NCI-H146 treated with DMSO at 0.1 percent for 48 hours (cell line): Measurements from ENCODE around the gene TDRD1.

ENCODE experiments used
- DNase-seq: peaks from one replicate; lab custom pipeline; 2025; ENCODE audit not compliant: unreplicated experiment; lab: John Stamatoyannopoulos, UW

The TDRD1 gene

DNA sequence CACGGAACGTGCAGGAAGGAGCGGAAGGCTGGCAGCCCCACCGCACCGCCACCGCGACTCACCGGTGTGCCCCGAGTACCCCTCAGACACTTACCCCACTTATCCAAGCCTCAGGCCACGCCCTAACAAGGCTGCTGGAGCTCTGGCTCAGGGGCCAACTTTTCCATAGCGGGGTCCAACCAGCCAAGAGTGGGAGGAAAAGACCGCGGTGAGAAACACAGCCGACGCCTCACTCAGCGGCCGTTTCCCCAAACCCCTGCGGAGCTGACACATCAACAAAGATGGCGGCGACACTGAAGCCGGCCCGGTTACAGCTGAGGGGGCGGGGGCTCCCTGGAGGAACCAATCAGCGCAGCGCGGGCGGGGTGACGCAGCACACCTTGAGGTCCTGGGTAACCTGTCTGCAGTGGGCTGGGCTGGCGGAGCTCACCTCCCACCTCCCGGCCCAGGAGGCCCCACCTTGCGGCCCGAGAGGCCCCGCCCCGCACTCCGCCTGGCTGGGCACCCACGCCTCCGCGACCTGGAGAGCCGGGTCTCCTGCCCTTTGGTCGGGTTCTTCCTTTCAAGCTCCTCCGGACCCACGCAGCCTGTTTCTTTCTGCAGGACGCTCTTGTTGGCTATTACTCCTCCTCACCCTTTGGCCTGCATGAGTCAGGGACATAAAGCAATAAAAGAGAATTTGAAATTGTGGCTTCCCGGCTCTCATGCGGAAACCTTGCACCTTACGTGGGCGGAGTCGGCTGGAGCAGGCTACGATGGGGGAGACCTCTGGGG, 5.0 kb upstream of the TDRD1 start, which contains the start of gene CCDC186:
CCDC186 (minus strand) TSS at position 283 of the 774 bp plus-strand sequence. CDS start 10,935 bp downstream, outside the sequence.
- DNase-seq = peak; percentile 93

DNA sequence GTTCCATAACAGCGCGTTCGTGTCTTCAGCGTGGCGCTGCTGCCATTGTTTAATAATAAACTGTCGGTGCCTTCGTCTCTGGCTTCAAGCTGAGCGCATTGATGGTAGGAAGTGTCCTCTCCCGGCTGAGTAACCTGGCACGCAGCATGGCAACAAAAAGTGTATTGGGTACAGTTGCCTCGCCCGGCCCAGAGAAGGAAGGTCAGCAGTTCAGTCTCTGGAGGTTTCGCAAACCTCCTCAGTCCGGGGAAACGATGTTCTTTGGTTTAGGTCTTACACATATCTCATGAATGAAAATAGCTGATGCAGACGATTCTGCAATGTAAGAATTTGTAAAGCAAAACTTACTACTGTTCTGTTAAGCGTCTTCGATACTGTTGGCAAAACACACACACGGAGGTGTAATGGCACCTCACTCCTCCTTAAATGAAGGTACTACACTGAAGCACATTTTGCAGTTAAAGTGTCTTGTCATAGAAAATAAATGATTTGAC, 4.4 kb upstream of the TDRD1 start:
- peak; percentile 54 for DNase-seq

DNA sequence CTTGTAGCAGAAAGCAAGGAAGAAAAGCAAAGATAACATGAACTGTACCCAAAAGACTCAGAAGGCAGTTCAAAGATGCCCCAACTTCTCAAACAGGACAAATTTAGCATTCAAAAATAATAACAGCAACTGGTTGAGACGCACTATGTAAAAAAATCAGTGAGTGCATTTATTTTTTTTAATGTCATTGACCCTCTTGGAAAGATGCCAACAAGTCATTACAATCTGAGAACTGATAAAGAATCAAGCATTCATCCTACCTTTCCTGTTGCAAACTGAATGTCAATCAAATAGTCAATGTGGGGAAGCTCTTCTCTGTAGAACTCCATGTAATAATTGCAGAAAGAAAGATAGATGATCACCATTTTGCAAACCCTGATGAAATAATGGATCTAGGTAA, 3.5 kb upstream of the TDRD1 start:
- DNase-seq = no peak

GRCh38 chr10:114176511-114176910, 2.6 kb upstream of the TDRD1 start:
- no peak for DNase-seq

DNA sequence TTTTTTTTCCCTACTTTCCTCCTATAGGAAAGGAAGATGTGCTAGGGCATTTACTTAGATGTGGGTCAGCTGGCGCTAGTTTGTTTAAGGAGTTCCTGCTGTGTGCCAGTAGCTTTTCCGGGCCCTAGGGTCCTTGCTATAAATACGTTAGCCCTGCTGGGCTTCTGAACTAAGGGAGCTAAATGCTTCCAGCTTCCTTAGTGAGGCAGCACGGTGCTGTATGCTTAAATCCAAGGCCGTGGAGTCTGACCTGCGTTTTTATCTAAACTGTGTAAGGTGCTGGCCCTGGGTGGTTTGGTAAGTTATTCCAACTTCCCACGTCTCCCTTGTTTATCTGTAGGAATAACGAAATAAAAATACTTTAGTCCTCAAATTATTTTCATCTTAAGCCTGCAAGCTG, 594 bp downstream of the TDRD1 start:
- no peak for DNase-seq

GRCh38 chr10:114180937-114181336, 1.8 kb downstream of the TDRD1 start:
- DNase-seq = no peak

DNA sequence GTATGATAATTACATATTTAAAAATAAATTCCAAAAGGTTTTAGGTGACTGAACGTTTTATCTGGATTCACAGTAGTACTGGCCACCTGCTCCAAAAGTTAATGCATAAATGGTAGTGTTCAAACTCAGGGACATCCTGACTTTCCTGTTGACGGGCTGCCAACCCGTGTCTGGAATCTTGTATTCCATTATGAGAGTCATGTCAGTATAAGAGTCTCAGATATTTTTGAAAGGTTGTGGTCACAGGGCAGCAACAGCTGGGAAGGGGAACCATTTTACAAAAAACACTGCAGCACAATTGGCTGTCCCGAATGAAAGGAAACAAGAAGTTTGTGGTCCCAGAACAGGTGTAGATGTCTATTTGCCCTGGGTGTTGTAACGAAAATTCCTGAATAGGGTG, 2.8 kb downstream of the TDRD1 start:
- DNase-seq = no peak

GRCh38 chr10:114183563-114183962, 4.4 kb downstream of the TDRD1 start:
- DNase-seq = no peak

- DNase-seq = no peak
Measured at GRCh38 chr10:114184276-114184675, 5.1 kb downstream of the TDRD1 start.

DNA sequence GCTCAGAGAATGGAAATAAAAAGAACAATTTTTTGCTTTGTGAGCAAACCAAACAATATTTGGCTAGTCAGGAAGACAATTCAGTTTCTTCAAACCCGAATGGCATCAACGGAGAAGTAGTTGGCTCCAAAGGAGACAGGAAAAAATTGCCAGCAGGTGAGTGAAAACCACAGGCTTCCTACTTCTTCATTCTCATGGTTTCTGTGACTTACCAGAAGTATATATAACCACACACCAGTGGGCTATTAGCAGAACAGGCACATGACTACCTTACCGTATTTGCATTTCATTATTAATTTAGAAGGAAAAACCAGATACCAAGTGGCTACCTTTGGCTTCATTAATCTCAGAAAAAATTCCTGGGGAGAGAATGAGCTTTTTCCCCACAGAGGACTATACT, 8.8 kb downstream of the TDRD1 start:
- no peak for DNase-seq

- no peak for DNase-seq
Measured at GRCh38 chr10:114188900-114189299, 9.7 kb downstream of the TDRD1 start.

GRCh38 chr10:114189700-114190099, 10.5 kb downstream of the TDRD1 start:
- DNase-seq = no peak

DNA sequence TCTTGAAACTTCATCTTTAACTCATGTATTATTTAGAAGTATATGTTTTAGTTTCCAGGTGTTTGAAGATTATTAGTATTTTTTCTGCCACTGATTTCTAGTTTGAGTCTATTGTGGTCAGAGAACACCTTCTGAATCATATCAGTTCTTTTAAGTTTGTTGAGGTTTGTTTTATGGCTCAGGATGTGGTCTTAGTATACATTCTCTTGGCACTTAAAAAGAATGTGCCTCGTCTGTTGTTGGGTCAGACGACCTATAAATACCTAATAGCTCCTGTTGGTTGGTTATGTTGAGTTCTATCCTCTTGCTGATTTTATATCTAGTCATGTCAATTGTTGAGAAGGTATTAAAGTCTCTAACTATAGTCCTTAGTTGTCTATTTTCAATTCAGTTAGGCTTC, 15.9 kb downstream of the TDRD1 start:
- no peak for DNase-seq

DNA sequence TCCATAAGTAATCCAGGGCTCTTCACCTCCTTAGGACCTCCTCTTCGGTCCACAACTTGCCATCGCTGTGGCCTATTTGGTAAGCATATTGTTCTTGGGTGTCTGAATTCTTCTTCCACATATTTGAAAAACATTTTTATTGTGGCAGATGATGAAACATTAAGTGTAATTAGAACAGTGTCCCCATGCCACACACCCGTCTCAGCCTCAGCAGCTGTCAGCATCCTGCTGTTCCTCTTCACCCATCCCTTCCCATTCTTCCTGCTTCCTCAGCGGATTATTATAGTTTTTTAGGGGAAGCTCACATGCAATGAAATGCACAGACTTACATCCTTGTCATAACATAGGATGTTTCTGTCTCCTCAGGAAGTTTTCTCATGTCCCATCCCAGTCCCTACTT, 20.1 kb downstream of the TDRD1 start:
- DNase-seq = no peak

GRCh38 chr10:114202812-114203211, 23.7 kb downstream of the TDRD1 start:
- DNase-seq = no peak

GRCh38 chr10:114206902-114207301, 27.7 kb downstream of the TDRD1 start:
- DNase-seq = no peak

DNA sequence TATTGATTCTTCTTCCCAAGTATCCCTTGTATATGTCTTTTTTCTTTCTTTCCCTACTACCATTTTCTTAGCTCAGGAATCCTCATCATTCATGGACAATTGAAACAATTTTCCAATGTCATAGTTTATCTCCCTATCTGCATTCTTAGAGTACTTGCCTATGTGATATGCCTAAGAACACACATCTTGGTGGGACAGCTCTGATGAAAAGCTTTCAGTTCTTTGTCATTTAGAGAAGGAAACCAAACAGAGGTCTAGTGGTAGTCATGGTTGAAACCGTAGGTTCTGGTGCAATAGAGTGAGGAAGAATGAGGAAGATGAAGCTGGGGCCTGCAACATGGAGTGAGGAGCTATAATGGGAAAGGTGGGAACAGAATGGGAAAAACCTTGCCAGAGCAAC, 28.2 kb downstream of the TDRD1 start:
- no peak for DNase-seq

- no peak for DNase-seq
Measured at GRCh38 chr10:114208351-114208750, 29.2 kb downstream of the TDRD1 start.

DNA sequence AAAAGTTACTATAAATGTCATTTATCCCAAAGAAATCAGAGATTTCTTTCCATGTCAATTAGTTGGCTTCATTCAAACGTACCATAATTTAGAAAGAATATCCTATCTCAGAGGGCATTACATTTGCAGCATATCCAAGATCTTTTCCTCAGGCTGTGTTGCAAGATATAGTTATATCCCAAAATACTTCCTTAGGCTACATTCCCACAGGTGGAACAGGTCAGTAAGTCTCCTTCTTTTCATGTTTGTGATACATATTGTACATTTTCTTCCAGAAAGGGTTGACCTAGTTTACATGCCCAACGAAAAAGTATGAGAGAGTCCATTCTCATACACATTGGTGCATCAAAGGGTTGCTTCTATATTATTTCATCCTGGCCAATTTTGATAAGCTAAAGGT, 33.0 kb downstream of the TDRD1 start:
- DNase-seq = no peak

DNA sequence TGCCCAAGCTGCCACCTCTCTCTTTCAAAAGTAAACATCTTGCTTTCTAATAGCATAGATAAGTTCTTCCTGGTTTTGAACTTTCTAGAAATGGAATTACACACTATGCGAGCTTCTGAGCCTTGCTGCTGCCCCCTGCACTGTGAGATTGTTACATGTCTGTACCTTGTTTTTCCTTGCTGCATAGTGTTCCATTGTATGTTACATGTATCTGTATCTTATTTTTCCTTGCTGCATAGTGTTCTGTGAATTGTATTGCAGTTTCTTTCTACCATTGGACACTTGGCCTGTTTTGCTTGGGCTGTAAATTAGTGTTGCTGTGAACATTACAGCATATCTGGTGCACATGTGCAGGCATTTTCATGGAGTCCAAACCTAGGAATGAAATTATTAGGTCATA, 35.9 kb downstream of the TDRD1 start:
- DNase-seq = no peak

DNA sequence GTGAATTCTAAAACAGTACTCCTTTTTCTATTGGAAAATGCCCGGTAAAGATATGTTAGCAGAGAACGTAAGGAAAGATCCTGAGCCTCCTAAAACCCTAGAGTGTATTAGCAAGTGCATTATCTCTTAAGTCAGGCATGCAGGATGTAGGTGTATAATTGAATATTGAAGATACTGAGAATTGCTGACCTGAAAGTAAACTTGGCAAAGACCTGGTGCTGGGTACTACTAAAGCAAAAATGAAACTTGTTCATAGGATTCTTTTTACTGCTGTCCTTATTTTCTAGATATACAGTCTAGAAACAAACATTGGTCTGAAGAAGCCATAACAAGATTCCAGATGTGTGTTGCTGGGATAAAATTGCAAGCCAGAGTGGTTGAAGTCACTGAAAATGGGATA, 41.1 kb downstream of the TDRD1 start:
- no peak for DNase-seq

GRCh38 chr10:114221235-114221634, 42.1 kb downstream of the TDRD1 start:
- no peak for DNase-seq

DNA sequence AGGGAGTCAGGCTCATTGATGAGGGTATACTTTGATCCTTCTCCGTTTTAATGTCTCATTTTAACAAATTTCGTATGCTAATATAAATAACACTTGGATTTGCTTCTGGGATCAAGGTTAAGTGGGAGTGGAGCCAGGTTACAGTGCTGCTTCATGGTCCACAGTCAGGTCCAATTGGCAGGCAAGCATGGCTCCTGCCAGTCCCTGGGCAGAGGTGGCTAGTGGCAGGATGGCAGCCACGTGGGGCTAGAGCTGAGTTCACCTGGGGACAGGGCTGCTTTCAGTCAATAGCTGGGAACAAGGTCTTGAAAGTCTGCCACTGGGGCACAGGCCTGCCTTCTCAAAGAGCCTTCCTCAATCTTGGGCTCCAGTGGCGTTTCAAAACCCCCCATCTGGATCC, 43.9 kb downstream of the TDRD1 start:
- DNase-seq = no peak
